DOHH2 (cell line): Measurements from ENCODE around the gene SMARCA4.

Source experiments
- H3F3A ChIP-seq: fragments of 200-600 bp; sonication (generic), shearing (Covaris generic); 2 replicates; pipeline ENCODE4 v1.6.0; 2016; ENCODE audit warnings: antibody characterized with exemption, mild to moderate bottlenecking; ENCODE audit not compliant: control insufficient read depth, insufficient read depth
- H3K27ac ChIP-seq: fragments of 200-600 bp; sonication (generic); 2 replicates; pipeline ENCODE4 v1.5.1; 2014; ENCODE audit warnings: low read depth, mild to moderate bottlenecking, low read length, moderate library complexity
- H3K27me3 ChIP-seq: fragments of 200-600 bp; sonication (generic); 2 replicates; pipeline ENCODE4 v1.6.1; 2014; ENCODE audit warnings: mild to moderate bottlenecking, low read length, mixed read lengths; ENCODE audit not compliant: control insufficient read depth
- H3K36me3 ChIP-seq: fragments of 200-600 bp; sonication (generic); 2 replicates; pipeline ENCODE4 v1.6.1; 2014; ENCODE audit warnings: mild to moderate bottlenecking, low read length, moderate library complexity, mixed read lengths; ENCODE audit not compliant: control insufficient read depth
- H3K4me1 ChIP-seq: fragments of 200-600 bp; sonication (generic); 2 replicates; pipeline ENCODE4 v1.6.1; 2014; ENCODE audit warnings: mild to moderate bottlenecking, low read length, mixed read lengths; ENCODE audit not compliant: control insufficient read depth
- H3K4me2 ChIP-seq: fragments of 200-600 bp; sonication (generic); 2 replicates; pipeline ENCODE4 v1.6.0; 2014; ENCODE audit warnings: mild to moderate bottlenecking, low read length, moderate library complexity
- H3K4me3 ChIP-seq: fragments of 200-600 bp; sonication (generic); 2 replicates; pipeline ENCODE4 v1.5.1; 2014; ENCODE audit warnings: mild to moderate bottlenecking, low read length, mixed read lengths
- H3K79me2 ChIP-seq: fragments of 200-600 bp; sonication (generic); 2 replicates; pipeline ENCODE4 v1.6.1; 2014; ENCODE audit warnings: mild to moderate bottlenecking, low read length, mixed read lengths; ENCODE audit not compliant: control insufficient read depth
- H3K9me2 ChIP-seq: fragments of 200-600 bp; sonication (generic); replicated peaks from 2 replicates; pipeline ENCODE4 v1.6.1; 2014; ENCODE audit warnings: mild to moderate bottlenecking, low read length, mixed read lengths; ENCODE audit not compliant: control insufficient read depth
- H3K9me3 ChIP-seq: fragments of 200-600 bp; sonication (generic); 2 replicates; pipeline ENCODE4 v1.6.1; 2014; ENCODE audit warnings: antibody characterized with exemption, low read length, mixed read lengths; ENCODE audit not compliant: control insufficient read depth, insufficient read depth
- H4K20me1 ChIP-seq: fragments of 200-600 bp; sonication (generic); 2 replicates; pipeline ENCODE4 v1.6.0; 2014; ENCODE audit warnings: low read depth, mild to moderate bottlenecking, antibody characterized with exemption, low read length, moderate library complexity; ENCODE audit not compliant: control insufficient read depth, insufficient read depth
- CTCF ChIP-seq: fragments of 200-600 bp; sonication (generic); IDR thresholded peaks from one replicate; pipeline ENCODE4 v1.5.1; 2014; ENCODE audit warnings: antibody characterized with exemption, mild to moderate bottlenecking, low read depth, low read length; ENCODE audit not compliant: poor library complexity, severe bottlenecking
- EZH2phosphoT487 ChIP-seq: fragments of 200-600 bp; sonication (generic); IDR thresholded peaks from 2 replicates; pipeline ENCODE4 v1.6.1; 2017; ENCODE audit warnings: borderline replicate concordance, mild to moderate bottlenecking, antibody characterized with exemption, low read length, moderate library complexity, mixed read lengths

The SMARCA4 gene

DNA sequence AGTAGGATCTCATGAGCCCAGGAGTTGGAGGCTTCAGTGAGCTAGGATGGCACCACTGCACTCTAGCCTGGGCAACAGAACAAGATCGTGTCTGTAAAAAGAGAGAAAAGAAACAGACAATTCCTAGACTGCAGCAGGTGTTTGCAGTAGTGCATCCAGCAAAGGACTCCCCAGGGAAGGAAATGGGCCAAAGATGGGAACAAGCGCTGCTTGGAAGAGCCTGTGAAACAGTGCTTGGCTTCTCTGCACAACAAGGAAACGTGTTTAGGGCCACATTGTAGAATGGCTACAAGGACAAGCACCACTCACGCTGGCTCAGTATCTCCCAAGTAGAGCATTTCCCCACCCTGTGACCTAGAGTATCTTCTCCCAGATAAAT lies 93.0 kb downstream of the SMARCA4 start:
- Histone ChIP-seq H3K9me3 (no peaks in the 10 kb centered on the region), H3K4me3 (no peak overlapping the region), H3K36me3 (peaks cover 78% of the 10 kb centered on the region), H3K27ac (peak overlapping the region; percentile 100), H3K4me2 (0 out of 2 replicates have a peak overlapping the region, but pooled peaks have one; percentile 11), H3F3A (peaks cover 16% of the 10 kb centered on the region), H3K27me3 (no peaks in the 10 kb centered on the region), H3K79me2 (peaks cover 44% of the 10 kb centered on the region), H3K4me1 (peaks cover 55% of the 10 kb centered on the region), H3K9me2 (no peaks in the 10 kb centered on the region), H4K20me1 (no peaks in the 10 kb centered on the region)
- no peak for TF ChIP-seq EZH2phosphoT487
- TF ChIP-seq CTCF: no peak

- Histone ChIP-seq H3K9me3 (no peaks in the 10 kb centered on the region), H3F3A (peaks cover 15% of the 10 kb centered on the region), H4K20me1 (no peaks in the 10 kb centered on the region), H3K27me3 (no peaks in the 10 kb centered on the region), H3K4me1 (peaks cover 51% of the 10 kb centered on the region), H3K4me3 (no peak overlapping the region), H3K9me2 (no peaks in the 10 kb centered on the region), H3K36me3 (peaks cover 80% of the 10 kb centered on the region), H3K79me2 (peaks cover 44% of the 10 kb centered on the region), H3K4me2 (no peak overlapping the region), H3K27ac (no peak overlapping the region)
- TF ChIP-seq CTCF: no peak
- TF ChIP-seq EZH2phosphoT487: no peak
These were observed 93.4 kb downstream of the SMARCA4 start for GRCh38 chr19:11054200-11054599.

DNA sequence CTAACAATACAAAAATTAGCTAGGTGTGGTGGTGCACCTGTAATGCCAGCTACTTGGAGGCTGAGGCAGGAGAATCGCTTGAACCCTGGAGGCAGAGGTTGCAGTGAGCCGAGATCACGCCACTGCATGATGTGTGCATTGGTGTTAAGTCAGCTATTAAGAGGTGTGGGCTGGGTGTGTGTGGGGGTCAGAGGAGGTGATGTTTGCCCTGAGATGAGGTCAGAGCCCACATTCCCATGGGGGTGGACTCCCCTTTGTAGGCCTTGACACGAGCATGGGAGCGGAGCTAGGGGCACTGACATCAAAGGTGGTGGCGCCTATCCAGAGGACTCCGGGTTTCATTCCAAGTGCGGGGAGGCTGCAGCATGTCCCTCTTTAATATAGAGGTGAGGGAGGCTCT lies 93.8 kb downstream of the SMARCA4 start:
- H4K20me1 ChIP-seq: no peaks in the 10 kb centered on the region
- no peaks in the 10 kb centered on the region for H3K27me3 ChIP-seq
- TF ChIP-seq CTCF (no peak), EZH2phosphoT487 (no peak)
- H3K4me2 ChIP-seq: no peak overlapping the region
- peaks cover 44% of the 10 kb centered on the region for H3K79me2 ChIP-seq
- H3F3A ChIP-seq: peaks cover 10% of the 10 kb centered on the region
- peaks cover 47% of the 10 kb centered on the region for H3K4me1 ChIP-seq
- H3K4me3 ChIP-seq: no peak overlapping the region
- H3K36me3 ChIP-seq: peaks cover 82% of the 10 kb centered on the region
- no peak overlapping the region for H3K27ac ChIP-seq
- H3K9me3 ChIP-seq: no peaks in the 10 kb centered on the region
- no peaks in the 10 kb centered on the region for H3K9me2 ChIP-seq
